Left ventricle myocardium inferior (tissue), 1 donor: ENCODE results near the gene ZNF879. TPM values are rescaled to one million over a fixed set of nuclear protein-coding genes. Genes with fewer than 3 reads are reported as not detected.

Experiments used
- DNase-seq: peaks from one replicate; pipeline ENCODE4 v3.0.0-alpha.2; 2020
- H3K27ac ChIP-seq: fragments of 200-600 bp; replicated peaks from 2 replicates; pipeline ENCODE4 v1.8.0; 2021
- H3K27me3 ChIP-seq: fragments of 200-600 bp; 2 replicates; pipeline ENCODE4 v1.8.0; 2021; ENCODE audit warnings: low read depth
- H3K36me3 ChIP-seq: fragments of 200-600 bp; 2 replicates; pipeline ENCODE4 v1.8.0; 2021
- H3K4me1 ChIP-seq: fragments of 200-600 bp; 2 replicates; pipeline ENCODE4 v1.8.0; 2021
- H3K4me3 ChIP-seq: fragments of 200-600 bp; 2 replicates; pipeline ENCODE4 v1.8.0; 2021; ENCODE audit warnings: mild to moderate bottlenecking, moderate library complexity
- H3K9me3 ChIP-seq: fragments of 200-600 bp; replicated peaks from 2 replicates; pipeline ENCODE4 v1.8.0; 2021
- intact Hi-C: fragments of 100-400 bp; cut with micrococcal nuclease; formaldehyde crosslinking; loops from one replicate; pipeline ENCODE4 v1.11.0; 2022
- total RNA-seq: library from RNA; stranded (reverse); fragmentation: NEBNext Ultra II Directional; extraction: Animal tissue kit (Norgen Biotek cat#: 25700); gene quantifications from one replicate; pipeline ENCODE4 v1.2.1, GENCODE V29; 2021
- TF ChIP-seq, protein P1 (sequence below): fragments of 200-600 bp; IDR thresholded peaks from 2 replicates; pipeline ENCODE4 v1.8.0; 2021; ENCODE audit warnings: antibody characterized with exemption, mild to moderate bottlenecking, borderline replicate concordance
- donor health status: DM: no; HTN: yes; CAD: no; lungs with severe emphysema.

The ZNF879 gene
- total RNA-seq, 1 donor from 2014 or later = 6.4 TPM

DNA sequence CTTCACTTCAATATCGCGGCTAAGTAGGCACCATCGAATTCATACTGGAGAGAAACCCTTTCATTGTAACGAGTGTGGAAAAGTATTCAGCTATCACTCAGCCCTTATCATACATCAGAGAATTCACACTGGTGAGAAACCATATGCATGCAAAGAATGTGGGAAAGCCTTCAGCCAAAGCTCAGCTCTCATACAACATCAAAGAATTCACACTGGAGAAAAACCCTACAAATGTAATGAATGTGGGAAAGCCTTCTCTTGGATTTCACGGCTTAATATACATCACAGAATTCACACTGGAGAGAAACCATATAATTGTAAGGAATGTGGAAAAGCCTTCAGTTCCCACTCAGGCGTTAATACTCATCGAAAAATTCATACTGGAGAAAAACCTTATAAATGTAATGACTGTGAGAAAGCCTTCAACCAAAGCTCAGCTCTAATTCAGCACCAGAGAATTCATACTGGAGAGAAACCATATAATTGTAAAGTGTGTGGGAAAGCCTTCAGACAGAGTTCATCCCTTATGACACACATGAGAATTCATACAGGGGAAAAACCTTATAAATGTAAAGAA lies 9.5 kb downstream of the ZNF879 start:
- H3K9me3 ChIP-seq = peaks cover 100% of the 10 kb centered on the region
- TF ChIP-seq, protein P1, sequence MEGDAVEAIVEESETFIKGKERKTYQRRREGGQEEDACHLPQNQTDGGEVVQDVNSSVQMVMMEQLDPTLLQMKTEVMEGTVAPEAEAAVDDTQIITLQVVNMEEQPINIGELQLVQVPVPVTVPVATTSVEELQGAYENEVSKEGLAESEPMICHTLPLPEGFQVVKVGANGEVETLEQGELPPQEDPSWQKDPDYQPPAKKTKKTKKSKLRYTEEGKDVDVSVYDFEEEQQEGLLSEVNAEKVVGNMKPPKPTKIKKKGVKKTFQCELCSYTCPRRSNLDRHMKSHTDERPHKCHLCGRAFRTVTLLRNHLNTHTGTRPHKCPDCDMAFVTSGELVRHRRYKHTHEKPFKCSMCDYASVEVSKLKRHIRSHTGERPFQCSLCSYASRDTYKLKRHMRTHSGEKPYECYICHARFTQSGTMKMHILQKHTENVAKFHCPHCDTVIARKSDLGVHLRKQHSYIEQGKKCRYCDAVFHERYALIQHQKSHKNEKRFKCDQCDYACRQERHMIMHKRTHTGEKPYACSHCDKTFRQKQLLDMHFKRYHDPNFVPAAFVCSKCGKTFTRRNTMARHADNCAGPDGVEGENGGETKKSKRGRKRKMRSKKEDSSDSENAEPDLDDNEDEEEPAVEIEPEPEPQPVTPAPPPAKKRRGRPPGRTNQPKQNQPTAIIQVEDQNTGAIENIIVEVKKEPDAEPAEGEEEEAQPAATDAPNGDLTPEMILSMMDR = no peak
- intact Hi-C loops = no loop called here
- no peak overlapping the region for H3K4me3 ChIP-seq
- DNase-seq = no peak
- H3K36me3 ChIP-seq = peaks cover 67% of the 10 kb centered on the region
- H3K27ac ChIP-seq = no peak overlapping the region
- no peaks in the 10 kb centered on the region for H3K27me3 ChIP-seq
- H3K4me1 ChIP-seq = no peaks in the 10 kb centered on the region

DNA sequence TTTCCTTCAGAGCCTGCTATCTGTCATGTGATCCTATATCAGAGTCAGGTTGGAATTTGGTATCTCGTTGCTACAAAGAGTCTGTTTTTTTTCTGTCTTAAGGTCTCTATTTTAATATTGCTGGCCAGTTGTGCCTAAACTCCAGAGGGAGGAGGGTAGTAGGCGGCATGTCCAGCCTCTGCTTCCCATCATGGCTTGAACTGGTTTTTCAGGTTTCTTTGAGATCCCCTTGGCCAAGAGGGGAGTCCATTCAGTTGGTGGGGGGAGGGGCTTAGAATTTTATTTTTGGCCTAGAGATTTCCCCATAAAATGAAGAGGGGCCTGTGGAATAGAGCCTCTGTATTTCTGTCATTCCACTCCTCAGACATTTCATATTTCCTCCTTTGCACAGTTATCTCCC lies 21.2 kb downstream of the ZNF879 start:
- intact Hi-C loops = no loop called here
- H3K27me3 ChIP-seq = no peaks in the 10 kb centered on the region
- TF ChIP-seq, protein P1 = no peak
- H3K4me1 ChIP-seq = no peaks in the 10 kb centered on the region
- H3K9me3 ChIP-seq = peaks cover 65% of the 10 kb centered on the region
- H3K4me3 ChIP-seq = no peak overlapping the region
- H3K27ac ChIP-seq = no peak overlapping the region
- no peaks in the 10 kb centered on the region for H3K36me3 ChIP-seq
- DNase-seq = no peak

DNA sequence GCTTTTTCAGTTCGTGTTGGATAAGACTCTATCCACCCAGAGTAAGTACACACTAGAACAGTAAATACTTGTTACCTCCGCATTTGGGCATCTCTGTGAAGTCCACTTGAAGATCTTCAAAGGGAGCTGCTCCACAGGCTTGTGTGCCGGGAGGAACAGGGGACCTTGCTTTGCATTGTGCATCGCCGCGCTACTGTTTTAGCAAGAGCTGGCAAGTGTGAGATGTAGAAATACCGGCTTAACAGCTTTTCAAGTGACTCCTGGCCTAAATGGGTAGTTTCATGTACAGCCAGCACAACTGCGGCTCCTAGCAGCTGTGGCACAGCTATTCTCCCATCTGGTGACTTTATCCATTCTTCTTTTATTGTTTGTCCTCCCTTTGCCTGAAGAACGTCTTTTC lies 28.2 kb downstream of the ZNF879 start:
- intact Hi-C loops = no loop called here

DNA sequence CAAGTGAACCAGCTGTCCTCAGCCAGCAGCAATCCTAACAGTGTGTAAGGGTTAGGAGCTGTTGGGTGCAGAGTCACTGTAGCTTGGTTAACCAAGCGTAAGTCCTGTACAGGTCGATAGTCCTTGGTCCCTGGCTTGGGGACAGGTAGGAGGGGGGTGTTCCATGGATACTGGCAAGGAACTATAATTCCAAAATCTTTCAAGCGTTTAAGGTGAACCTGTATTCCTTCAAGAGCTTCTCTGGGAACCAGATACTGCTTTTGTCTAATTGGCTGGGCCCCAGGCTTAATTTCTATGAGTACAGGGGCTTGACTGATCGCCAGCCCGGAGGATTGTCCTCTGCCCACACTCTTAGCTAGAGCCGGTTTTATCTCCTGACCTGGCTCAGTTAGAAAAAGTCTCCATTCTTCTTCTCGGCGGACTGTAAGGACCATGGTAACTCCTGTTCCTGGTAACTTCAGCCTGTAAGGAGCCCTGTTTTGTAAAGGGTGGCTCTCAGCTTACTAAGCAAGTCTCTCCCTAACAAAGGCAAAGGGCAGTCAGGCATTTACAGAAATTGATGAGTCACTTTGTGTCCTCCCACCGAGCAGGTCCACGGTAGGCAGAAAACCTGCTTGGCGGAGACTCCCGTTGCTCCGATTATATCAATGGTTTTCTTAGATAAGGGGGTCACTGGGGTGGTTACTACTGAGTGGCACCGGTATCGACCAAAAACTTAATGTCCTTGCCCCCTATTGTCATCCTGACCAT lies 30.6 kb downstream of the ZNF879 start:
- Histone ChIP-seq H3K9me3 (peaks cover 15% of the 10 kb centered on the region), H3K4me1 (no peaks in the 10 kb centered on the region), H3K27ac (no peak overlapping the region), H3K4me3 (no peak overlapping the region), H3K36me3 (no peaks in the 10 kb centered on the region), H3K27me3 (no peaks in the 10 kb centered on the region)
- intact Hi-C loops = no loop called here
- DNase-seq = no peak
- TF ChIP-seq, protein P1 = no peak

More for the DNA sequence above, 28.2 kb downstream of the ZNF879 start:
- peaks cover 28% of the 10 kb centered on the region for H3K9me3 ChIP-seq
- H3K27me3 ChIP-seq = no peaks in the 10 kb centered on the region
- TF ChIP-seq, protein P1 = no peak
- no peak overlapping the region for H3K4me3 ChIP-seq
- H3K36me3 ChIP-seq = no peaks in the 10 kb centered on the region
- H3K4me1 ChIP-seq = no peaks in the 10 kb centered on the region
- H3K27ac ChIP-seq = no peak overlapping the region
- DNase-seq = no peak

DNA sequence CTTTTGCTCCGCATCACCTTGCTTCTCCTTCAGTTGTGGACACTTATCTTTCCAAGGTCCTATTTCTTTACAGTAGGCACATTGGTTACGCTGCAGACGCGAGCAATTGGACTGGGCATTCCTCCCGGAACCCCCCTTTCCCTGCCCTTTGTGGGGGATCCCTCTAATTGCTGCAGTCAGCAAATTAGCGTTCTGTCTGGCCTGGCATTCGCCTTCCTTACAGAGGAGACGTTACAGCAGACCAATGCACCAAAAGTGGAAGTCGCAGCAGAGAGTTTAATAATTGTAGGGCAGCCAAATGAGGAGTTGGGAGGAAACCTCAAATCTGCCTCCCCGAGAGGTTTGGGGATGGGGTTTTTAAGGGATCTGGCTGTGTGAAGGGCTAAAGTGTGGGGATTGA lies 31.3 kb downstream of the ZNF879 start:
- Histone ChIP-seq H3K9me3 (peaks cover 10% of the 10 kb centered on the region), H3K27me3 (no peaks in the 10 kb centered on the region), H3K4me1 (peaks cover 3% of the 10 kb centered on the region), H3K4me3 (no peak overlapping the region), H3K27ac (no peak overlapping the region), H3K36me3 (no peaks in the 10 kb centered on the region)
- DNase-seq = no peak
- TF ChIP-seq, protein P1 = no peak
- intact Hi-C loops = no loop called here
